Subcutaneous abdominal adipose tissue (tissue), 5 donors: Measurements from ENCODE around the gene NOC2L.
A peak's percentile ranks its signal among the peaks of the same experiment; 100 is the strongest.

ENCODE experiments used
- H3K27ac ChIP-seq: one replicate; pipeline ENCODE4 v1.7.0; 2013; ENCODE audit warnings: low read depth, mild to moderate bottlenecking, inconsistent platforms, low read length, moderate library complexity
- H3K27me3 ChIP-seq, 5 donors: one replicate each; pipeline ENCODE4 v1.7.0; 2013; ENCODE audit warnings: low read length in 5 of 5, inconsistent platforms in 1 of 5; ENCODE audit not compliant: control insufficient read depth in 5 of 5, insufficient read depth in 4 of 5
- H3K36me3 ChIP-seq, 5 donors: one replicate each; pipeline ENCODE4 v1.7.0; 2013; ENCODE audit warnings: low read length in 5 of 5; ENCODE audit not compliant: control insufficient read depth in 5 of 5, insufficient read depth in 5 of 5
- H3K4me1 ChIP-seq, 5 donors: one replicate each; pipeline ENCODE4 v1.7.0; 2013; ENCODE audit warnings: low read length in 5 of 5, mild to moderate bottlenecking in 3 of 5, moderate library complexity in 1 of 5; ENCODE audit not compliant: control insufficient read depth in 5 of 5, insufficient read depth in 5 of 5
- H3K4me3 ChIP-seq, 5 donors: one replicate each; pipeline ENCODE4 v1.7.0; 2013; ENCODE audit warnings: low read length in 5 of 5, low read depth in 1 of 5
- H3K9ac ChIP-seq, 5 donors: one replicate each; pipeline ENCODE4 v1.7.0; 2013; ENCODE audit warnings: low read length in 5 of 5, mild to moderate bottlenecking in 4 of 5, moderate library complexity in 3 of 5
- H3K9me3 ChIP-seq, 5 donors: one replicate each; pipeline ENCODE4 v1.7.0; 2013; ENCODE audit warnings: low read length in 5 of 5; ENCODE audit not compliant: control insufficient read depth in 5 of 5
- donor health status: healthy.
- donor health status: healthy.
- donor health status: healthy.
- donor health status: healthy.
- donor health status: healthy.

The NOC2L gene

DNA sequence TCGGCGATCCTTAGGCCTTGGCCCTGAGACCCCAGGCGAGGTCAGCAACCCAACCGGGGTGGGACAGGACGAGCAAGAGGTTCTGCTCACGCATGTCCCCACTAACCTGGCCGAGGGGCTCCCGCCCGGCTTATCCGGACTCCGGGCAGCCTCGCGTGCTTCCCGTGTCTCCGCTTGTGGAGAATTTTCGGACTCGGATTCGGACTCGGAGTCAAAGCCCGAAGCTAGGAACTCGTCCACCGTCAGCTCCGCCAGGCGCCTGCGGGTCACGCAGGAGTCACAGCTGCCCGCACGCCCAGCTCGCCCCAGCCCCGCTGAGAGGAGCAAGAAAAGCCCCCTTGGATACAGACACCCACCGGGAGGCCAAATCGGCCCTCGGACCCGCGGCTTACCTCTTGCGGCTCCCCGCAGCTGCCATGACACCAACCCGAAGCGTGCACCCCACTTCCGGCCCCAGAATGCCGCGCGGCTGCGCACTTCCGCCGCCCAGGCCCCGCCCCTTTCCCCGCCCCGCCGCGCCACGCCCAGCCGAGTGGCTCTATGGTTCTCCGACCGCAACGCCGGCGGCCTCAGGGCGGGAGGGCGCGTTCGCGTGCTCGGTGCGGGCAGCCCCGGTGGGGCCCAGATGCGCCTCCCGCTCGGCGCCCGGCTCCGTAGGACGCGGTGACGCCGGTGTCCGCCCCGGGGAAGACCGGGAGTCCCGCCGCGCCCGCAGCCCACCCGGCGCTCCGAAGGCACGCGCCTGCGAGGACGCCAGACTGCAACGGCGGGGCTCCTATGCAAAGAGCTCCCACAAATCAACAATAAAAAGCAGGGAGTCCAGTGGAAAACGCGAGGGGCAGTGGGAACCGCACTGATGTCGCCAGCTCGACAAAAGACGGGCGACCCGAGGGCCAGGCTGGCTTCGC lies at the start of gene NOC2L:
TSS of gene NOC2L (minus strand) at position 434 of the 908 bp plus-strand sequence. CDS start at position 418, 16 bp downstream.
- H3K36me3 ChIP-seq, result peaks cover 0 to 46% (median 32%) of the 10 kb centered on the region in 5 donors
- peak within 1 kb of the TSS; percentile 59 to 95 (median 91) for H3K9ac ChIP-seq
- H3K4me1 ChIP-seq, result peaks cover 5 to 38% (median 34%) of the 10 kb centered on the region in 5 donors
- no peaks in the 10 kb centered on the region for H3K27me3 ChIP-seq
- peak within 1 kb of the TSS; percentile 23 for H3K27ac ChIP-seq
- peak within 1 kb of the TSS; percentile 94 to 99 (median 97) for H3K4me3 ChIP-seq
- H3K9me3 ChIP-seq, result no peaks in the 10 kb centered on the region

DNA sequence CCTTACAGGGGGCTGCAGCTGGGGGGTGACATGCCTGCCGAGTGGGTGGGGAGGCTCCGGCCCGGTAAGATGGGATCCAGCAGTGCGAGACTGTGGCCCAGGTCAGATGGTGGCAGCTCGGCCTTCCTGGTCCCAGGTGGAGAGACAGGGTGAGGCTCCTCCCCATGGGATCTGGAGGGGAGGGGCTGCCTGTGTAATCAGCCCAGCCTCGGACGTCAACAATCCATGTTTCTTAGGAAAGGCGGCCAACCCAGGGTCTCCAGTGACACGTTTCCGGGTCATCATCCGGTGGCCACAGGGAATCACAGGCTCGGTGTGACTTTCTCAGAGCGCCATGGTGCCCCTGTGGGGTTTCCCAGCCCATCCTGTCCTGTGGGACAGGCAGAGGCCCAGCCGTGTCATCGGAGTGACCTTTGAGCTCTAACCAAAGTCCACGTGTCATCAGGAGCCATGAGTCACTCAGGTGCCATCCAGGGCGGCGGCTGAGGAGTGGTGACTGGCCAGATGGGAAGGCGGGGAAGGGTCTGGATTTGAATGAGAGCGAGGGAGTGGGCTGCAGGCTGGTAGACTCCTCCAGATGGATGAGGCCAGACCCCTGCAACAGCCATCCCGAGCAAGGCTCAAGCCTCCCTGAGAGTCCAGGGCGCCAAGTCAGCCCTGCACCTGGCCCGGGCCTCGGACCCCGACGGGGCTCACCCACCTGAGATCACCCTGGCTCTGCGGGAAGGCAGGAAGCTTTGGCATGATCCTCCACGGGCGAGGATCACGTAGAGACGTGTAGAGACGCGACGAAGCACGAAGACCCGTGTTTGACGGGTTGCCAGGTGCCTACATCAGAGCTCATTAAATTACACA lies 47.5 kb upstream of the NOC2L start:
- H3K4me3 ChIP-seq, result no peak overlapping the region
- no peak overlapping the region for H3K9ac ChIP-seq
- peaks cover 14 to 37% (median 33%) of the 10 kb centered on the region in 5 donors for H3K27me3 ChIP-seq
- H3K27ac ChIP-seq, result no peak overlapping the region
- H3K4me1 ChIP-seq, result peaks cover 0 to 15% (median 11%) of the 10 kb centered on the region in 5 donors
- no peaks in the 10 kb centered on the region for H3K9me3 ChIP-seq
- H3K36me3 ChIP-seq, result no peaks in the 10 kb centered on the region

- H3K4me1 ChIP-seq, result peaks cover 0 to 22% (median 17%) of the 10 kb centered on the region in 5 donors
- H3K27me3 ChIP-seq, result peaks cover 14 to 41% (median 35%) of the 10 kb centered on the region in 5 donors
- no peak overlapping the region for H3K27ac ChIP-seq
- H3K36me3 ChIP-seq, result no peaks in the 10 kb centered on the region
- H3K4me3 ChIP-seq, result no peak overlapping the region
- no peak overlapping the region for H3K9ac ChIP-seq
- no peaks in the 10 kb centered on the region for H3K9me3 ChIP-seq
These were observed 46.8 kb upstream of the NOC2L start for GRCh38 chr1:1005774-1006304.

DNA sequence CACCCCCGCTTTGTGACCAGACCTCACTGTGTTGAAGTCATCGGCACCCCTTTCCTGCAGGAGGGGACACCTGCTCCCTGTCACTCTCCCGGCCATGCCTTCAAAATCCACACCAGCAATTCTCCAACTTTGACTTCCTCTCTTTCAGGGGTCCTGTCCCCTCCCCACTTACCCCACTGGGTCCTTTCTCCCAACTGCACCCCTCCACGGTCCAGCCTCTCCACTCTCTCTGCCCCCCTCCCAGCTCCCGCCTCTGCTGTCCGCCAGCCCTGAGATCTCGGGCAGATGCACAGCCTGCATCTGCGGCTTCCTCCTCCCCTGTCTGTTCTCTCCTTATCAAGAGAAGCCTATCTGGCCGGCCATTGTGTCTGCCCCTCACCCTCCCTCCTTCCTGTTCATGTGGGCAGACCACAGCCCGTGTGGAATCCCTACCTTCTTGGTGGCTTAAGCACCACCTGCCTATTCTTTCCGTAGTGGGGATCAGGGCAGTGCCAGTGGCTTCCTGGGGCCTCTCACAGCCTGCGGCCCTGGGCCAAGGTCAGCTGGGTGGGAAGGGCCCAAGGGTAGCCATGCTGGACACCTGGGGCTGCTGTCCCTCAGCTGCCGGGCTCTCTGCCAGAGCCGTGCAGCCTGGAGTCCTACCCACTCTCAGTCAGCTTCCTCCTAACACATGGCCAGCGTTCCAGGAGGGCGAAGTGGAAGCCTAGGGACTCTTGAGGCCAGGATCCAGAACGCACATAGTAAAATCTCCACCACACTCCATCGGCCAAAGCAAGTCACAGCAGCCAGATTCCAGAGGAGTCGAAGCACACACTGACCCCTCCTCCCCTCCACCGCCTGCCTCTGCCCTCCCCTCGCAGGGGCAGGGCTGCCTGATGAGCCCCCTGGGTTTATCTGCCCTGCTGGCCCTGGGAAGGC lies 46.0 kb upstream of the NOC2L start:
- no peak overlapping the region for H3K27ac ChIP-seq

GRCh38 chr1:1004420-1004779 lies 45.3 kb upstream of the NOC2L start:
- Histone ChIP-seq H3K9ac (no peak overlapping the region), H3K4me3 (no peak overlapping the region), H3K27me3 (peaks cover 14 to 46% (median 35%) of the 10 kb centered on the region in 5 donors), H3K36me3 (no peaks in the 10 kb centered on the region), H3K27ac (no peak overlapping the region), H3K9me3 (no peaks in the 10 kb centered on the region), H3K4me1 (peaks cover 2 to 36% (median 25%) of the 10 kb centered on the region in 5 donors)

More for the DNA sequence above, 46.0 kb upstream of the NOC2L start:
- Histone ChIP-seq H3K36me3 (no peaks in the 10 kb centered on the region), H3K9me3 (no peaks in the 10 kb centered on the region), H3K9ac (no peak overlapping the region), H3K4me3 (no peak overlapping the region), H3K27me3 (peaks cover 14 to 44% (median 35%) of the 10 kb centered on the region in 5 donors), H3K4me1 (peaks cover under 1 to 30% (median 23%) of the 10 kb centered on the region in 5 donors)

DNA sequence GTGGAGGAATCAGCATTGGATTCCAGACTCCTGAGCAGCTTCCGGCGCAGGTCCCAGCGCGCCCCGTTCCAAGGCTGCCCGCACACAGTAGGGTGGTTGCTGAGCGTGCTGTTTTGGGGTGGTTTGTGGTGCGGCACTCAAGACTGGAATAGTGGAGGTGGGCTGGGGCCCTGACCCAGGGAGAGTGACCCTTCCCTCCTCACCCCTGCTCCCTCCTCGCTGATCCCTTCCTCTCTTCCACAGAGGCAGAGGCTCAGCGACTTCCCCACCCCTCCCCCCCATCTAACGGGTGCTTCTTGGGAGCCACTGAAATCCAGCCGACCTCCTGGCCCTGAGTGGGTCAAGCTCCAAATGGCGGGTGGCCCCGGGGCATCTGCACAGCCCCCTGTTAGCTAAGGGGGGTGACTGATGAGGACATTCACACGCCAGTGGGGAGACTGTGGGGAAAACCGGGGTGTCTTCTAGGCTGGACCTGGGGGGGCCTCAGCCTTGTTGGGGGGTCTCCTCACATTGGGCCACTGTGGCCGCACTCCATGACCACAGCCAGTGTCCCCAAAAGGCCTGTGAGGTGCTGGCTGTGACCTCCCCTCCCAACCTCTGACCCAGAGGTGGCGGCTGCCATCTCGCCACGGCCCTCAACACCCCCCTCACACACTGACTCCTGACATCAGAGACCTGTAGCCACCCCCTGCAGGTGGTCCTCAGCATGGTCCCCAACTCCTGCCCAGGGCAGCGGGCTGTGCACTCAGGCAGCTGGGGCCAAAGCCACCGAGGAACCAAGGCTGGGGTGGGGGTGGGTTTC lies 44.8 kb upstream of the NOC2L start:
- no peaks in the 10 kb centered on the region for H3K36me3 ChIP-seq
- H3K27me3 ChIP-seq, result peaks cover 14 to 48% (median 37%) of the 10 kb centered on the region in 5 donors
- no peaks in the 10 kb centered on the region for H3K9me3 ChIP-seq
- H3K27ac ChIP-seq, result no peak overlapping the region
- no peak overlapping the region for H3K4me3 ChIP-seq
- no peak overlapping the region for H3K9ac ChIP-seq
- H3K4me1 ChIP-seq, result peaks cover 2 to 42% (median 28%) of the 10 kb centered on the region in 5 donors

DNA sequence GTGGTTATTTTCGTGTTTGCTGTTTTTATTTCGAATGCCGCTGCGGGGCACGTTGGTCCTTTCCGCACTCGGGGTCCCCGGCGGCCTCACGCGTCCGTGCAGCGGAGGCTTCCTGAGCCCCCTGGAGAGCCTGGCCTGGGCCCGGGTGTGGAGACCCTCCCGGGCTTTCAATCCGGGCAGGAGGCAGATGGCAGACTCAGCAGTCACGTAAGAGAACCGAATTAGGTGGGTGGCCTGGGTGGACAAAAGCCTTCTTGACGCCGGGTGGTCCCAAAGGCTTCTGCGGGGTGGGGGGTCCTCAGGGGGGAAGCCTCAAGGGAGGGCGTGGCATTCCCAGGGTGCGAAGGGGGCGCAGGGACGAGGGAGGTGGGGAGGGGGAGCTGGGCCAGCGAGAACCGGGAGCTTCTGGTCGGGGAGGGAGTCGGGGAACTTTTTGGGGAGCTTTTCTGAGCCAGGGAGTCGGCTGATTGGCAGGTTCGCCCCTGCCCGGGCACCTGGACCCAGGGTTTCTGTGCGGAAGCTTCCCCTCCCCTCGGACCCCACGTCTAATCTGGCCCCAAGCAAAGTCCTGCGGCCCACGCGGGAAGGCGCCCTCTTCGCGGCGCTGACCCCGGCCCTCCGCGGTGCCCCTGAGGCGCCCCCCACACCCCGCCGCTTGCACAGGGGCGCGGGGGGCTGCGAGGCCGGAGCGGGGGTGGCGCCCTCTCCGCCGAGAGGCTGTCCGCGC lies 42.2 kb upstream of the NOC2L start:
- H3K9ac ChIP-seq, result peak overlapping the region in 2 of 5 donors; percentile 46 to 59
- H3K9me3 ChIP-seq, result no peaks in the 10 kb centered on the region
- peak overlapping the region; percentile 65 for H3K27ac ChIP-seq
- H3K4me1 ChIP-seq, result peaks cover 2 to 49% (median 30%) of the 10 kb centered on the region in 5 donors
- H3K36me3 ChIP-seq, result no peaks in the 10 kb centered on the region
- peaks cover 12 to 52% (median 41%) of the 10 kb centered on the region in 5 donors for H3K27me3 ChIP-seq
- H3K4me3 ChIP-seq, result peak overlapping the region in 4 of 5 donors; percentile 58 to 72 (median 60)

DNA sequence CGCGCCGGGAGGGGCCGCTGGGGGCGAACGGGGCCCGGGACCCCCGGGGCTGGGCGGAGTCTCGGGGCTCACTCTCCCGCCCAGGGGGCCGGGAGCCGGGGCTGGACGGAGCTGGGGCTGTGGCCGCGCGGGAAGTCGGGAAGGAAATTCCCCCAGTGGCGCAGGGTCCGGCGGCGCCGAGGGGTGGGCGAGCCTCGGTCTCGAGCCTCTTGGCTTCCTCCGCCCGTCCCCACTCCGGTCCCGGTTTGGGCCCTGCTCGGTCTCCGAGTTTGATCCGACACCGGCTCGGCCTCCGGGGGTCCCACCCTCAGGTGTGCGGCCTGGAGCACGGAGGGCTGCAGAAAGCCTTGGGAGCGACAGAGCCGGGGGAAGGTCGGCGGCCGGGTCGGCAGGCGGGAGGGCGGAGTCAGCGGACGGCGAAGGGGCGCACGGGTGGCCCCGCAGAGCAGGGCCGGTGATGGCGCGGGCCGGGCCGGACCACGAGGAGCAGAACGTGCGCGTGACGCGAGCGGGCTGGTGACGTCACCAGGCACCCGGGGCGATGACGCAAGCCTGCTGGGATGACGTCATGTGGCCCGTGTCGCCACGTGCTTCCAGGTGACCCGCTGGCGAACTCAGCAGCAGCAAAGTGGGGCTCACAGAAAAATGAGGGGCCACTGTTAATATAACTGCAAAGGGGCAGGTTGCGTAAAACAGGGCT lies 41.5 kb upstream of the NOC2L start:
- peak overlapping the region in 4 of 5 donors; percentile 58 to 72 (median 60) for H3K4me3 ChIP-seq
- peaks cover 2 to 47% (median 29%) of the 10 kb centered on the region in 5 donors for H3K4me1 ChIP-seq
- no peaks in the 10 kb centered on the region for H3K36me3 ChIP-seq
- peaks cover 5 to 45% (median 37%) of the 10 kb centered on the region in 5 donors for H3K27me3 ChIP-seq
- H3K9ac ChIP-seq, result peak overlapping the region in 4 of 5 donors; percentile 40 to 71 (median 55)
- peak overlapping the region; percentile 65 for H3K27ac ChIP-seq
- no peaks in the 10 kb centered on the region for H3K9me3 ChIP-seq
